Left kidney (tissue), 2 donors: Measurements from ENCODE around the gene NTPCR. TPM values are rescaled to one million over a fixed set of nuclear protein-coding genes. Genes with fewer than 3 reads are reported as not detected.

Experiments
- DNase-seq: peaks from one replicate; pipeline ENCODE4 v3.0.0-alpha.2; 2013
- polyA plus RNA-seq: library from polyadenylated mRNA; unstranded; fragments of 120-200 nt; gene quantifications from one replicate; pipeline ENCODE4 v1.2.1, GENCODE V29; 2013; ENCODE audit not compliant: insufficient read length

The NTPCR gene
- polyA plus RNA-seq, 1 donor, result 77.3 TPM

GRCh38 chr1:232958067-232958466 lies 7.7 kb downstream of the NTPCR start:
- DNase-seq, result no peak

DNA sequence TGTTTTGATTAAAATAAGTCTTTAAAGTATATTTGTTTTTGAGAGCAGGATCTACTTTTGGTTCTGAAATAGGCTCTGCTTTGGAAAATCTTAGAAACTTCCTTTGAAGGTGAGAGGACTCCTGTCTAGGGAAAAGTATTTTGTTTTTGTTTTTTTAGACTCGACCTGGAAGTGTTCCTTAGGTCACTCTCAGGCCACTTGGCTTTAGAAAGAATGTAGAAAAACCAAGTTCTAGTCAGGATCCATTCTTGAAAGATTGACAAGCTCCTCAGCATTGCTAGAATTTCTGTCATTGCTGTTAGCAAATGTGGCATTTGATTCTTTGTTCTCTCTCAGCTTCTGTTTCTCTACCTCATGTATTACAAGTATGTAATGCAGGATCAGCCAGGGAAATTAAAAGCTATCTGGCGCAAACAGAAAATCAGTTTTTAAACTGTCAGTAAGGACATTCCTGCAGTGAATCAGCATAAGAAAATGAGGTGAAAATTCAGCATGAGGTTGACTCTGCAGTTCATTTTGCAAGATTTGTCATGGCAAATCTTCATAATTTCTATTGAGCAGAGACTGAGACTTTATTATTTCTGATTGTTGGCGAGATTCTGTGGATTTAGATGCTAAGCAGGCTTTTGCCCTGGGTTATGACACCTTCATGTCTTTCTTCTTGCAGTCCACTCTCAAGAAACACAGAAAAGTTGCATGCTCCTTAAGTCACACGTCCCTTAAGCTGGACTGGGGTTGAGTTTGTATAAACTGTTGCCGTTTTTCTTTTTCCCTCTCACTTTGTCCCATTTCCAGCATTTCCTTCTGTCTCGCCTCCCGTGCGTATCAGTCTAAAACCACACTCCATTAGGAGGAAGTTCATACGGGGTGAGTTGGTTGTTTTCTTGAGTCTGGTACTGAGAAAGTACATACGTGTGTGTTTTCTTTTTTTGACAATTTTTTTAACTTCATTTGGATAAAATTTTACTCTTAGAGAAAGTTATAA lies 12.6 kb downstream of the NTPCR start:
- DNase-seq, result no peak

GRCh38 chr1:232964601-232965000 lies 14.2 kb downstream of the NTPCR start:
- DNase-seq, result no peak

GRCh38 chr1:232965124-232965911 lies 14.9 kb downstream of the NTPCR start:
- DNase-seq, result no peak

GRCh38 chr1:232965912-232966217 lies 15.5 kb downstream of the NTPCR start:
- no peak for DNase-seq

GRCh38 chr1:232966663-232967062 lies 16.3 kb downstream of the NTPCR start:
- DNase-seq, result no peak

- no peak for DNase-seq
Measured at GRCh38 chr1:232968391-232968790, 18.0 kb downstream of the NTPCR start.

GRCh38 chr1:232968965-232969364 lies 18.6 kb downstream of the NTPCR start:
- no peak for DNase-seq

- no peak for DNase-seq
Measured at GRCh38 chr1:232969799-232970198, 19.4 kb downstream of the NTPCR start.

DNA sequence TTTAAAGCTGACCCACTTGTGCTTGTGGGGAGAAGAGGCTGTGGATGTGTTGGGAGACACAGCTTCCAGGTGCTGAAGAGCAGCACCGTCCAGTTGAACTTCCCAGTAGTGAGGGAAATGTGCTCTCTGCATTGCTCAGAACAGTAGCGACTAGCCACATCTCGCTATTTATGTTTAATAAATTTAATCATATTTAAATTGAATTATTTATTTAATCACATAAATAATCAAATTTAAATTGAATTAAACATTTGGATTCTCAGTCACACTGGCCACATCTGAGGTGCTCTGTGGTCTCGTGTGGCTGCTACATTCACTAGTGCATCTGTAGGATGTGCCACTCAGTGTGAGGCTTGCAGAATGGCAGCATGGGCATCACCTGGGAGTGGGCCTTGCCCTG lies 20.1 kb downstream of the NTPCR start:
- no peak for DNase-seq

DNA sequence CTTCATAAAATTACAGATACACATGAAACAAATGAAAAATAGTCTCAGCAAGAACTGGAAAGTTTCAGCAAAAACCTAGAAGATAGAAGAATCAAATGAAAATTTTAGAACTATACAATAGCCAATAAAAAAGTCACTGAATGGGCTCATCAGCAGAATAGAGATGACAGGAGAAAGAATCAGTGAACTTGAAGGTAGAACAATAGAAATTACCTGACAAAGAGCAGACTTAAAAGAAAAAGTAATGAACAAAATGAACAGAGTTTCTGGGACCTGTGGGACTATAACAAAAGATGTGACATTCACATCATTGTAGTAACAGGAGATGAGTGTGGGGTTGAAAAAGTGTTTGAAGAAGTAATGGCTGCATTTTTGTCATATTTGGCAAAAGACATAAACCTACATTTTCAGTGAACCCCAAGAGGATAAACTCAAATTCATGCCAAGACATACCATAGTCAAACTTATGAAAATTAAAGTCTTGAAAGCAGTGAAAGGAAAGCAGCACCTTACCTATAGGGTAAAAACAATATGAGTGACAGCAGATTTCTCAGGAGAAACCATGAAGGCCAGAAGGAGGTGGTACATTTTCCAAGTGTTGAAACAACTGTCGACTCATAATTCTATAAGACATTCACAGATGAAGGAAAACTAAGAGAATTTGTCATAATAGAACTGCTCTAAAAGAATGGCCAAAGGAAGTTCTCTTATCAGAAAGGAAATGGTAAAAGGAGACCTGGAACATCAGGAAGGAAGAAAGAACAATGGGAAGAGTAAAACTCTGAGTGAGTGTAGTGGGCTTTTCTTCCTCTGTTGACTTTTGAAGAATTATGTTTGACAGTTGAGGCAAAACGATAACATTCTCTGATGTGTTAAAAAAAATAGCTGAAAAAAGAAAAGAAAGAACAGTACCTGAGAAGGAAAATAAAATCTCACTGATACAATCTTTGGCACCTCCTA lies 23.5 kb downstream of the NTPCR start:
- no peak for DNase-seq

- no peak for DNase-seq
Measured at GRCh38 chr1:232974971-232975370, 24.6 kb downstream of the NTPCR start.

GRCh38 chr1:232978091-232978634 lies 27.8 kb downstream of the NTPCR start:
- DNase-seq, result no peak

GRCh38 chr1:232978815-232979214 lies 28.4 kb downstream of the NTPCR start:
- no peak for DNase-seq

GRCh38 chr1:232979558-232979957 lies 29.1 kb downstream of the NTPCR start:
- DNase-seq, result no peak

- DNase-seq, result no peak
Measured at GRCh38 chr1:232980355-232980978, 30.1 kb downstream of the NTPCR start.

DNA sequence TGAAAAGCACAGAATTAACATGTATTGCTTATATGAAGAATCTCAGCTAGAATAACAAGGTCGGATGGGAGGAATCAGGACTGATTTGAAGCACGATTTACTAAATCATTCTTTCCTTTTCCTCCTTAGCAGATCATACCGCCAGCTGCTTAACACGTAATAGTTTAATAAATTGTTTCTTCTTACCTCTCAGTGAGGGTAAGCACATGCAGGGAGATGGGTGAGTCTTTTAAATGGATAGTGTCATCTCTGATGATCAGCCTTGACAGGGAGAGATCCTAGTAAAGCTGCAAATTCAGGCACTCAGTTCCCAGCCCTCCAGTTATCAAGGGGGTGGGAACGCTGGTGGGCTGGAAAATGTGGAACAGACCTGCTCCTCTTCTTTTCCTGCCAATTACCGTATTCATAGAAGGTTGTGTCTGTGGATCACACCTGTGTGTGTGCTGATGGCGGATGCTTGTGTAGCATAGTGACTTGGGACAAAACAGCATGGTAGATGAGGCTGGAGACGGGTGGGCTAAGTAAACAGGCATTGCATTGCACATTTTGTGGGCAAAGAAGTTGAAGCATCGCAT lies 30.7 kb downstream of the NTPCR start:
- DNase-seq, result no peak

- DNase-seq, result no peak
Measured at GRCh38 chr1:232982238-232982944, 32.0 kb downstream of the NTPCR start.

DNA sequence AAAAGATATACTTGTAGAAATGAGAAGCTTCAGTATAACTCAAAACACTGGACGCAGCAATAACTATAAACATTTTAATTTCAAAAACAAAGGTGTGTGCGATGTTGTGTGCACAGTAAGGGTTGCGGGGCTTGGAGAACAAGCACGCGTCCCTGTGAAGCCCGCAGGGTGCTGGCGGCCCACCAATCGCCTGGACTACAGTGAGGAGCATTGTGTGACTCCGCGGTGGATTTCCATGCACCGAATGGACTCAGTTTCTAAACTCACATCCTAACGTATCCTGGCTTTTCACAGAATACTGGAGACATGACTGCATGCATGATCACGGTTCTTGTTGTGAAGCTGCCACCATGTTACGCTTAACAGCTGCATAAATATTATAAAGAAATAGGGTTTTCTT lies 33.0 kb downstream of the NTPCR start:
- DNase-seq, result no peak
